ENCODE results near the gene AKR1E2. TPM values are rescaled to one million over a fixed set of nuclear protein-coding genes. Genes with fewer than 3 reads are reported as not detected.
A peak's percentile ranks its signal among the peaks of the same experiment; 100 is the strongest.

The AKR1E2 gene
- total and polyA plus RNA-seq, 4 donors: 0.46 to 9.4 (median 2.6) TPM

GRCh38 chr10:4847561-4848355 is 21.8 kb downstream of the AKR1E2 start:
- 88% methylated on average over 7 of the region's 7 CpGs for WGBS
- DNase-seq (ENCODE audit: low spot score): no peak
- no peak overlapping the region for H3K9ac ChIP-seq (ENCODE audit: low read depth in 1 of 2, low read length in 2 of 2)

DNA sequence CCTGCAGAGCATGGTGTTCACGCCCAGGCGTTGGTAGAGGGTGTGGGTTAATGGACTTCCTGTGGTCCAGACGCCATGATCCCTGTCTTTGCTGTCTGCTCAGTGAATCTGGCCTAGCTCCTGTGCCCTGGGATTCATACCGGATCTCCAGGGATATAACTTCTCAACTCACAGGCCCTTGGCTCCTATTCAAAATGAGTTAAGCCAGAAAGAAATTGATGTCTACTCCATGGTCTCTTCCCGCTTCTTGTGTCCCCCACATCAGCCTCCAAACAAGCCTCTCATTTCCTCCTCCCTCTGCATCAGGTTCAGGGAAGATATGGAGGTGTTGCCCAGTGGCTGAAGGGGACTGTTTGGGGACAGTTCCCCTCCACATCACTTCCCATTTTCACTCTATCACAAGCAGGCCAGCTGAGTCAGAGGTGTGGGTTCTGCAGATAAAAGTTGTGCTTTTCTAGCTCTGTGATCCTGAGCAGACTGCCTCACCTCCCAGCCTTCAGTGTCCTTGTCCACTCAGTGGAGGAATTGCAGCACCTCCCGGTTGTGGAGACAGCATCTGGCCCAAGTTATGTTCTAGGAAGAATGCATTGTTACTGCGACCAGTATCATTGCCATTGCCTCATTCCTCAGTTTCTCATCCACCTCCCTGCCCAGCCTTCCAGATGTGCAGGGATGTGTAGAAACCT is 22.5 kb downstream of the AKR1E2 start:
- Histone ChIP-seq H3K27me3 (ENCODE audit: control insufficient read depth in 4 of 4, insufficient read depth in 4 of 4, low read length in 3 of 4) (no peaks in the 10 kb centered on the region), H3K36me3 (ENCODE audit: control insufficient read depth in 4 of 4, insufficient read depth in 3 of 4, low read depth in 1 of 4, low read length in 3 of 4) (no peaks in the 10 kb centered on the region), H3K4me1 (ENCODE audit: control insufficient read depth in 4 of 4, insufficient read depth in 4 of 4, low read length in 3 of 4) (peaks cover 3 to 40% (median 19%) of the 10 kb centered on the region in 4 donors), H3K27ac (ENCODE audit: low read depth in 1 of 2, low read length in 2 of 2) (no peak overlapping the region), H3K9ac (ENCODE audit: low read depth in 1 of 2, low read length in 2 of 2) (no peak overlapping the region), H3K9me3 (ENCODE audit: control insufficient read depth in 4 of 4, low read length in 3 of 4) (no peaks in the 10 kb centered on the region), H3K4me3 (ENCODE audit: low read depth in 1 of 3, low read length in 3 of 3) (no peak overlapping the region)
- peak; percentile 57 for DNase-seq (ENCODE audit: low spot score)
- WGBS: 86% methylated on average over 7 of the region's 7 CpGs
- TF ChIP-seq NR2F2 (IDR thresholded peaks at IDR 0.05) (no peak), YY1 (IDR thresholded peaks at IDR 0.05) (no peak), HNF4A (conservative IDR thresholded peaks at IDR 0.05) (no peak), HNF4G (IDR thresholded peaks at IDR 0.05) (no peak), MAX (IDR thresholded peaks at IDR 0.05) (no peak), CTCF (IDR thresholded peaks at IDR 0.05; ENCODE audit: low read depth, low read length, missing input control) (no peak), RAD21 (IDR thresholded peaks at IDR 0.05) (no peak), TAF1 (conservative IDR thresholded peaks at IDR 0.05) (no peak), RXRA (IDR thresholded peaks at IDR 0.05) (no peak), FOXA1 (IDR thresholded peaks at IDR 0.05) (no peak), FOXA2 (IDR thresholded peaks at IDR 0.05) (no peak), JUND (IDR thresholded peaks at IDR 0.05) (no peak)
- TF ChIP-seq, protein P1, sequence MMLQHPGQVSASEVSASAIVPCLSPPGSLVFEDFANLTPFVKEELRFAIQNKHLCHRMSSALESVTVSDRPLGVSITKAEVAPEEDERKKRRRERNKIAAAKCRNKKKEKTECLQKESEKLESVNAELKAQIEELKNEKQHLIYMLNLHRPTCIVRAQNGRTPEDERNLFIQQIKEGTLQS (IDR thresholded peaks at IDR 0.05): no peak
- TF ChIP-seq, protein P2, sequence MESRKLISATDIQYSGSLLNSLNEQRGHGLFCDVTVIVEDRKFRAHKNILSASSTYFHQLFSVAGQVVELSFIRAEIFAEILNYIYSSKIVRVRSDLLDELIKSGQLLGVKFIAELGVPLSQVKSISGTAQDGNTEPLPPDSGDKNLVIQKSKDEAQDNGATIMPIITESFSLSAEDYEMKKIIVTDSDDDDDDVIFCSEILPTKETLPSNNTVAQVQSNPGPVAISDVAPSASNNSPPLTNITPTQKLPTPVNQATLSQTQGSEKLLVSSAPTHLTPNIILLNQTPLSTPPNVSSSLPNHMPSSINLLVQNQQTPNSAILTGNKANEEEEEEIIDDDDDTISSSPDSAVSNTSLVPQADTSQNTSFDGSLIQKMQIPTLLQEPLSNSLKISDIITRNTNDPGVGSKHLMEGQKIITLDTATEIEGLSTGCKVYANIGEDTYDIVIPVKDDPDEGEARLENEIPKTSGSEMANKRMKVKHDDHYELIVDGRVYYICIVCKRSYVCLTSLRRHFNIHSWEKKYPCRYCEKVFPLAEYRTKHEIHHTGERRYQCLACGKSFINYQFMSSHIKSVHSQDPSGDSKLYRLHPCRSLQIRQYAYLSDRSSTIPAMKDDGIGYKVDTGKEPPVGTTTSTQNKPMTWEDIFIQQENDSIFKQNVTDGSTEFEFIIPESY (IDR thresholded peaks at IDR 0.05): no peak

More at GRCh38 chr10:4847561-4848355, 21.8 kb downstream of the AKR1E2 start:
- no peaks in the 10 kb centered on the region for H3K36me3 ChIP-seq (ENCODE audit: control insufficient read depth in 4 of 4, insufficient read depth in 3 of 4, low read depth in 1 of 4, low read length in 3 of 4)
- H3K4me1 ChIP-seq (ENCODE audit: control insufficient read depth in 4 of 4, insufficient read depth in 4 of 4, low read length in 3 of 4): peaks cover 3 to 34% (median 19%) of the 10 kb centered on the region in 4 donors
- H3K27me3 ChIP-seq (ENCODE audit: control insufficient read depth in 4 of 4, insufficient read depth in 4 of 4, low read length in 3 of 4): no peaks in the 10 kb centered on the region
- H3K9me3 ChIP-seq (ENCODE audit: control insufficient read depth in 4 of 4, low read length in 3 of 4): no peaks in the 10 kb centered on the region
- no peak overlapping the region for H3K27ac ChIP-seq (ENCODE audit: low read depth in 1 of 2, low read length in 2 of 2)
- no peak overlapping the region for H3K4me3 ChIP-seq (ENCODE audit: low read depth in 1 of 3, low read length in 3 of 3)
- TF ChIP-seq JUND (IDR thresholded peaks at IDR 0.05): peak in 1 of 2 donors; percentile 17
- TF ChIP-seq RXRA (IDR thresholded peaks at IDR 0.05): no peak
- TF ChIP-seq, protein P2 (IDR thresholded peaks at IDR 0.05): no peak
- TF ChIP-seq, protein P3, sequence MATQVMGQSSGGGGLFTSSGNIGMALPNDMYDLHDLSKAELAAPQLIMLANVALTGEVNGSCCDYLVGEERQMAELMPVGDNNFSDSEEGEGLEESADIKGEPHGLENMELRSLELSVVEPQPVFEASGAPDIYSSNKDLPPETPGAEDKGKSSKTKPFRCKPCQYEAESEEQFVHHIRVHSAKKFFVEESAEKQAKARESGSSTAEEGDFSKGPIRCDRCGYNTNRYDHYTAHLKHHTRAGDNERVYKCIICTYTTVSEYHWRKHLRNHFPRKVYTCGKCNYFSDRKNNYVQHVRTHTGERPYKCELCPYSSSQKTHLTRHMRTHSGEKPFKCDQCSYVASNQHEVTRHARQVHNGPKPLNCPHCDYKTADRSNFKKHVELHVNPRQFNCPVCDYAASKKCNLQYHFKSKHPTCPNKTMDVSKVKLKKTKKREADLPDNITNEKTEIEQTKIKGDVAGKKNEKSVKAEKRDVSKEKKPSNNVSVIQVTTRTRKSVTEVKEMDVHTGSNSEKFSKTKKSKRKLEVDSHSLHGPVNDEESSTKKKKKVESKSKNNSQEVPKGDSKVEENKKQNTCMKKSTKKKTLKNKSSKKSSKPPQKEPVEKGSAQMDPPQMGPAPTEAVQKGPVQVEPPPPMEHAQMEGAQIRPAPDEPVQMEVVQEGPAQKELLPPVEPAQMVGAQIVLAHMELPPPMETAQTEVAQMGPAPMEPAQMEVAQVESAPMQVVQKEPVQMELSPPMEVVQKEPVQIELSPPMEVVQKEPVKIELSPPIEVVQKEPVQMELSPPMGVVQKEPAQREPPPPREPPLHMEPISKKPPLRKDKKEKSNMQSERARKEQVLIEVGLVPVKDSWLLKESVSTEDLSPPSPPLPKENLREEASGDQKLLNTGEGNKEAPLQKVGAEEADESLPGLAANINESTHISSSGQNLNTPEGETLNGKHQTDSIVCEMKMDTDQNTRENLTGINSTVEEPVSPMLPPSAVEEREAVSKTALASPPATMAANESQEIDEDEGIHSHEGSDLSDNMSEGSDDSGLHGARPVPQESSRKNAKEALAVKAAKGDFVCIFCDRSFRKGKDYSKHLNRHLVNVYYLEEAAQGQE (IDR thresholded peaks at IDR 0.05): no peak
